K562 (cell line): ENCODE measurements around the gene BORCS5. TPM values are rescaled to one million over a fixed set of nuclear protein-coding genes. Genes with fewer than 3 reads are reported as not detected.

Experiments used
- ATF7 ChIP-seq: fragments of 450-650 bp; IDR thresholded peaks from 2 replicates; pipeline ENCODE4 v1.7.1; 2014; ENCODE audit warnings: mild to moderate bottlenecking, moderate library complexity
- CREM ChIP-seq: IDR thresholded peaks from 2 replicates; pipeline ENCODE4 v1.6.1; 2014; ENCODE audit warnings: antibody characterized with exemption, low read depth
- HDAC8 ChIP-seq: fragments of 450-650 bp; IDR thresholded peaks from 2 replicates; pipeline ENCODE4 v1.6.1; 2016; ENCODE audit warnings: mild to moderate bottlenecking, missing genetic modification characterization, moderate library complexity, missing compliant biosample characterization
- MTA1 ChIP-seq: fragments of 450-650 bp; IDR thresholded peaks from 2 replicates; pipeline ENCODE4 v1.6.1; 2017; ENCODE audit warnings: borderline replicate concordance
- RUNX1 ChIP-seq: sonication (generic); IDR thresholded peaks from 2 replicates; pipeline ENCODE4 v1.6.1; 2016; ENCODE audit warnings: antibody characterized with exemption, low read depth
- SOX6 ChIP-seq: fragments of 450-650 bp; IDR thresholded peaks from 2 replicates; pipeline ENCODE4 v1.6.1; 2014; ENCODE audit warnings: mild to moderate bottlenecking
- TAF15 ChIP-seq: fragments of 200-400 bp; formaldehyde crosslinking; IDR thresholded peaks from 2 replicates; pipeline ENCODE4 v1.6.1; 2017; ENCODE audit warnings: mild to moderate bottlenecking, low read depth, low read length, moderate library complexity
- ZFP1 ChIP-seq: fragments of 450-650 bp; formaldehyde crosslinking; IDR thresholded peaks from 2 replicates; pipeline ENCODE4 v1.4.0; 2020; ENCODE audit warnings: mild to moderate bottlenecking, mixed read lengths
- ZNF561 ChIP-seq: fragments of 450-650 bp; formaldehyde crosslinking; conservative IDR thresholded peaks from 2 replicates; pipeline ENCODE4 v1.4.0; 2020; ENCODE audit warnings: mild to moderate bottlenecking, moderate library complexity
- polyA plus RNA-seq, 8 experiments: library from polyadenylated mRNA; depleted of rRNA in 4 of 8; stranded (reverse) in 5 of 8; unstranded in 3 of 8; fragments of >200 nt; fragmentation: Nextera tagmentation in 2 of 8; fragmentation: Illumina TruSeq in 1 of 8; extraction: Ambion mirVana in 2 of 8; extraction: Trizol in 1 of 8; gene quantifications; 2 replicates each; pipeline versions ENCODE4 v1.2.1 to v1.2.3, GENCODE V29; 2011 to 2014; ENCODE audit warnings: inconsistent platforms in 1 of 8, missing spikeins in 1 of 8
- total RNA-seq, 7 experiments: library from RNA; depleted of rRNA in 6 of 7; stranded (reverse); fragments of >200 nt in 6 of 7; fragmentation: Illumina TruSeq in 2 of 7; extraction: Trizol in 2 of 7; gene quantifications; 2 replicates each; pipeline versions ENCODE4 v1.2.1 to v1.2.3, GENCODE V29; 2011 to 2021; ENCODE audit warnings: low replicate concordance in 1 of 7
- TF ChIP-seq, protein P1 (sequence below): fragments of 450-650 bp; IDR thresholded peaks from 2 replicates; pipeline ENCODE4 v1.6.1; 2016; ENCODE audit warnings: low read depth
- TF ChIP-seq, protein P2 (sequence below): fragments of 450-650 bp; formaldehyde crosslinking; conservative IDR thresholded peaks from 2 replicates; pipeline ENCODE4 v1.4.0; 2022; ENCODE audit warnings: mild to moderate bottlenecking, missing genetic modification characterization

Gene BORCS5
- total and polyA plus RNA-seq, 9 of the 15 experiments (the other 6 are each of a cell fraction or from before 2014, with no cell fraction given) = 0.31 to 12.4 (median 6.6) TPM

DNA sequence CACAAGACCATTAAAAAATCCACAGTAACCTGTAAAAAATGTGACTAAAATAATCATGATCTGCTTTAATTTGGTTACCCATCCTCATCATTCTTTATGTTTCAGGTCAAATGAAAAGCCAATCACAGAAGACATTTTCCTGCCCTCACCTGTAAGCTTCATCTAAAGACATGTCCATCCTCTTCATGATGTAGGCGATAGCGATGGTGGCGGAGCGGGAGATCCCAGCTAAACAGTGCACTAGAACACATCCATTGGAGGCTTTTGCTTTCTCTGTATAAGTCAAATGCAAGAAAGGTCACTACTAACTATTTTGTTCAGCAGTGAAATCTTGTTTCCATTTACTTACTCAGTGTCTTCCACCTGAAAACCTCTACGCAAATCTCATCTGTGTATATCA, 123.2 kb downstream of the BORCS5 start (continued):
- no peak for TF ChIP-seq ZNF561 (CRISPR knock-in tag)
- TF ChIP-seq HDAC8 (tag) = no peak
- TF ChIP-seq TAF15 = no peak
- TF ChIP-seq, protein P1, sequence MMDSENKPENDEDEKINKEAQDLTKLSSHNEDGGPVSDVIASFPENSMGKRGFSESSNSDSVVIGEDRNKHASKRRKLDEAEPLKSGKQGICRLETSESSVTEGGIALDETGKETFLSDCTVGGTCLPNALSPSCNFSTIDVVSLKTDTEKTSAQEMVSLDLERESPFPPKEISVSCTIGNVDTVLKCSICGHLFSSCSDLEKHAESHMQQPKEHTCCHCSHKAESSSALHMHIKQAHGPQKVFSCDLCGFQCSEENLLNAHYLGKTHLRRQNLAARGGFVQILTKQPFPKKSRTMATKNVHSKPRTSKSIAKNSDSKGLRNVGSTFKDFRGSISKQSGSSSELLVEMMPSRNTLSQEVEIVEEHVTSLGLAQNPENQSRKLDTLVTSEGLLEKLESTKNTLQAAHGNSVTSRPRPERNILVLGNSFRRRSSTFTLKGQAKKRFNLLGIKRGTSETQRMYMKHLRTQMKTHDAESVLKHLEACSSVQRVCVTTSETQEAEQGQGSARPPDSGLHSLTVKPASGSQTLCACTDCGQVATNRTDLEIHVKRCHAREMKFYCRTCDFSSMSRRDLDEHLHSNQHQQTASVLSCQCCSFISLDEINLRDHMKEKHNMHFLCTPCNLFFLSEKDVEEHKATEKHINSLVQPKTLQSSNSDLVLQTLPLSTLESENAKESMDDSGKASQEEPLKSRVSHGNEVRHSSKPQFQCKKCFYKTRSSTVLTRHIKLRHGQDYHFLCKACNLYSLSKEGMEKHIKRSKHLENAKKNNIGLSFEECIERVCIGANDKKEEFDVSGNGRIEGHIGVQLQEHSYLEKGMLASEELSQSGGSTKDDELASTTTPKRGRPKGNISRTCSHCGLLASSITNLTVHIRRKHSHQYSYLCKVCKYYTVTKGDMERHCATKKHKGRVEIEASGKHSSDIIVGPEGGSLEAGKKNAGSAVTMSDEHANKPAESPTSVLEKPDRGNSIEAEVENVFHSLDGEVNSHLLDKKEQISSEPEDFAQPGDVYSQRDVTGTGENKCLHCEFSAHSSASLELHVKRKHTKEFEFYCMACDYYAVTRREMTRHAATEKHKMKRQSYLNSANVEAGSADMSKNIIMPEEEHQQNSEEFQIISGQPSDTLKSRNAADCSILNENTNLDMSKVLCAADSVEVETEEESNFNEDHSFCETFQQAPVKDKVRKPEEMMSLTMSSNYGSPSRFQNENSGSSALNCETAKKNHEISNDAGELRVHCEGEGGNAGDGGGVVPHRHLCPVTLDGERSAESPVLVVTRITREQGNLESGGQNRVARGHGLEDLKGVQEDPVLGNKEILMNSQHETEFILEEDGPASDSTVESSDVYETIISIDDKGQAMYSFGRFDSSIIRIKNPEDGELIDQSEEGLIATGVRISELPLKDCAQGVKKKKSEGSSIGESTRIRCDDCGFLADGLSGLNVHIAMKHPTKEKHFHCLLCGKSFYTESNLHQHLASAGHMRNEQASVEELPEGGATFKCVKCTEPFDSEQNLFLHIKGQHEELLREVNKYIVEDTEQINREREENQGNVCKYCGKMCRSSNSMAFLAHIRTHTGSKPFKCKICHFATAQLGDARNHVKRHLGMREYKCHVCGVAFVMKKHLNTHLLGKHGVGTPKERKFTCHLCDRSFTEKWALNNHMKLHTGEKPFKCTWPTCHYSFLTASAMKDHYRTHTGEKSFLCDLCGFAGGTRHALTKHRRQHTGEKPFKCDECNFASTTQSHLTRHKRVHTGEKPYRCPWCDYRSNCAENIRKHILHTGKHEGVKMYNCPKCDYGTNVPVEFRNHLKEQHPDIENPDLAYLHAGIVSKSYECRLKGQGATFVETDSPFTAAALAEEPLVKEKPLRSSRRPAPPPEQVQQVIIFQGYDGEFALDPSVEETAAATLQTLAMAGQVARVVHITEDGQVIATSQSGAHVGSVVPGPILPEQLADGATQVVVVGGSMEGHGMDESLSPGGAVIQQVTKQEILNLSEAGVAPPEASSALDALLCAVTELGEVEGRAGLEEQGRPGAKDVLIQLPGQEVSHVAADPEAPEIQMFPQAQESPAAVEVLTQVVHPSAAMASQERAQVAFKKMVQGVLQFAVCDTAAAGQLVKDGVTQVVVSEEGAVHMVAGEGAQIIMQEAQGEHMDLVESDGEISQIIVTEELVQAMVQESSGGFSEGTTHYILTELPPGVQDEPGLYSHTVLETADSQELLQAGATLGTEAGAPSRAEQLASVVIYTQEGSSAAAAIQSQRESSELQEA = no peak
- TF ChIP-seq CREM = no peak
- no peak for TF ChIP-seq RUNX1
- TF ChIP-seq, protein P2, sequence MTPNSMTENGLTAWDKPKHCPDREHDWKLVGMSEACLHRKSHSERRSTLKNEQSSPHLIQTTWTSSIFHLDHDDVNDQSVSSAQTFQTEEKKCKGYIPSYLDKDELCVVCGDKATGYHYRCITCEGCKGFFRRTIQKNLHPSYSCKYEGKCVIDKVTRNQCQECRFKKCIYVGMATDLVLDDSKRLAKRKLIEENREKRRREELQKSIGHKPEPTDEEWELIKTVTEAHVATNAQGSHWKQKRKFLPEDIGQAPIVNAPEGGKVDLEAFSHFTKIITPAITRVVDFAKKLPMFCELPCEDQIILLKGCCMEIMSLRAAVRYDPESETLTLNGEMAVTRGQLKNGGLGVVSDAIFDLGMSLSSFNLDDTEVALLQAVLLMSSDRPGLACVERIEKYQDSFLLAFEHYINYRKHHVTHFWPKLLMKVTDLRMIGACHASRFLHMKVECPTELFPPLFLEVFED (CRISPR knock-in tag) = no peak
- TF ChIP-seq ATF7 = no peak
- TF ChIP-seq MTA1 = no peak
- TF ChIP-seq SOX6 = no peak
- no peak for TF ChIP-seq ZFP1 (CRISPR knock-in tag)
